ENCODE results near the gene MDFIC. TPM values are rescaled to one million over a fixed set of nuclear protein-coding genes. Genes with fewer than 3 reads are reported as not detected.

The MDFIC gene
- total and polyA plus RNA-seq, 2 experiments from 2014 or later: 3.0 to 5.2 TPM

DNA sequence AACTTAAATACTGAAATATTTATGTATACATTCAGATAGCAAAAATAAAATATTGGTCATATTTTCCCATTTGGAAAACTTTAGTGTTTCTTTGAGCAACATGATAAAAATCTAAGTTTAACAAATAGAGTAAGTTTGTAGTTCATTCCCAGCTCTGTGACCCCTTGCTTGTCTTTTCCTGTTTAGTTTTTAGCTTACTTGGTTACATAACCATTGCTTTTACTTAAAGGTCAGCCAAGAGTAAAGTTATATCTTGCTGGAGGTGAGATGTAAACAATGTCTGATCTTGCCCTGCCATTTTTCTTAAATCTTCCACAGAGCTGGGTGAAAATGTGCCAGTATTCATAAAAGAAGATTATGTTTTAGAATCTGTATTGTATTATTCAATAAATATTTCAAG, 46.7 kb upstream of the MDFIC start:
- DNase-seq (ENCODE audit: low spot score) (no peak), ATAC-seq (no peak)
- Histone ChIP-seq H3K79me2 (replicated peaks; ENCODE audit: insufficient read depth) (no peaks in the 10 kb centered on the region), H2AFZ (no peak overlapping the region), H3K4me3 (no peak overlapping the region), H3K36me3 (ENCODE audit: insufficient read depth) (no peaks in the 10 kb centered on the region), H3K9me2 (ENCODE audit: insufficient read depth) (no peaks in the 10 kb centered on the region), H3F3A (replicated peaks; ENCODE audit: low read depth) (no peaks in the 10 kb centered on the region), H4K20me1 (replicated peaks; ENCODE audit: insufficient read depth) (no peaks in the 10 kb centered on the region), H3K4me2 (no peak overlapping the region), H3K27ac (ENCODE audit: low read depth) (no peak overlapping the region), H3K4me1 (ENCODE audit: insufficient read depth) (no peaks in the 10 kb centered on the region), H3K27me3 (ENCODE audit: insufficient read depth) (no peaks in the 10 kb centered on the region)
- Mint-ChIP-seq H3K27me3 (ENCODE audit: insufficient read depth, low read depth, poor library complexity) (peaks cover 2% of the 10 kb centered on the region), H3K36me3 (ENCODE audit: low read depth) (peaks cover 3% of the 10 kb centered on the region; the same call in 1 of the 3 replicates), H3K4me3 (no peak overlapping the region), H3K27ac (no peak overlapping the region), H3K9me3 (peaks cover 13% of the 10 kb centered on the region; the same call in 2 of the 3 replicates), H3K4me1 (no peaks in the 10 kb centered on the region)
- no peak for TF ChIP-seq JUNB (IDR thresholded peaks at IDR 0.05; ENCODE audit: unreplicated experiment)
- TF ChIP-seq CREB1 (CRISPR knock-in tag; IDR thresholded peaks at IDR 0.05; ENCODE audit: low read depth): no peak
- TF ChIP-seq, protein P1, sequence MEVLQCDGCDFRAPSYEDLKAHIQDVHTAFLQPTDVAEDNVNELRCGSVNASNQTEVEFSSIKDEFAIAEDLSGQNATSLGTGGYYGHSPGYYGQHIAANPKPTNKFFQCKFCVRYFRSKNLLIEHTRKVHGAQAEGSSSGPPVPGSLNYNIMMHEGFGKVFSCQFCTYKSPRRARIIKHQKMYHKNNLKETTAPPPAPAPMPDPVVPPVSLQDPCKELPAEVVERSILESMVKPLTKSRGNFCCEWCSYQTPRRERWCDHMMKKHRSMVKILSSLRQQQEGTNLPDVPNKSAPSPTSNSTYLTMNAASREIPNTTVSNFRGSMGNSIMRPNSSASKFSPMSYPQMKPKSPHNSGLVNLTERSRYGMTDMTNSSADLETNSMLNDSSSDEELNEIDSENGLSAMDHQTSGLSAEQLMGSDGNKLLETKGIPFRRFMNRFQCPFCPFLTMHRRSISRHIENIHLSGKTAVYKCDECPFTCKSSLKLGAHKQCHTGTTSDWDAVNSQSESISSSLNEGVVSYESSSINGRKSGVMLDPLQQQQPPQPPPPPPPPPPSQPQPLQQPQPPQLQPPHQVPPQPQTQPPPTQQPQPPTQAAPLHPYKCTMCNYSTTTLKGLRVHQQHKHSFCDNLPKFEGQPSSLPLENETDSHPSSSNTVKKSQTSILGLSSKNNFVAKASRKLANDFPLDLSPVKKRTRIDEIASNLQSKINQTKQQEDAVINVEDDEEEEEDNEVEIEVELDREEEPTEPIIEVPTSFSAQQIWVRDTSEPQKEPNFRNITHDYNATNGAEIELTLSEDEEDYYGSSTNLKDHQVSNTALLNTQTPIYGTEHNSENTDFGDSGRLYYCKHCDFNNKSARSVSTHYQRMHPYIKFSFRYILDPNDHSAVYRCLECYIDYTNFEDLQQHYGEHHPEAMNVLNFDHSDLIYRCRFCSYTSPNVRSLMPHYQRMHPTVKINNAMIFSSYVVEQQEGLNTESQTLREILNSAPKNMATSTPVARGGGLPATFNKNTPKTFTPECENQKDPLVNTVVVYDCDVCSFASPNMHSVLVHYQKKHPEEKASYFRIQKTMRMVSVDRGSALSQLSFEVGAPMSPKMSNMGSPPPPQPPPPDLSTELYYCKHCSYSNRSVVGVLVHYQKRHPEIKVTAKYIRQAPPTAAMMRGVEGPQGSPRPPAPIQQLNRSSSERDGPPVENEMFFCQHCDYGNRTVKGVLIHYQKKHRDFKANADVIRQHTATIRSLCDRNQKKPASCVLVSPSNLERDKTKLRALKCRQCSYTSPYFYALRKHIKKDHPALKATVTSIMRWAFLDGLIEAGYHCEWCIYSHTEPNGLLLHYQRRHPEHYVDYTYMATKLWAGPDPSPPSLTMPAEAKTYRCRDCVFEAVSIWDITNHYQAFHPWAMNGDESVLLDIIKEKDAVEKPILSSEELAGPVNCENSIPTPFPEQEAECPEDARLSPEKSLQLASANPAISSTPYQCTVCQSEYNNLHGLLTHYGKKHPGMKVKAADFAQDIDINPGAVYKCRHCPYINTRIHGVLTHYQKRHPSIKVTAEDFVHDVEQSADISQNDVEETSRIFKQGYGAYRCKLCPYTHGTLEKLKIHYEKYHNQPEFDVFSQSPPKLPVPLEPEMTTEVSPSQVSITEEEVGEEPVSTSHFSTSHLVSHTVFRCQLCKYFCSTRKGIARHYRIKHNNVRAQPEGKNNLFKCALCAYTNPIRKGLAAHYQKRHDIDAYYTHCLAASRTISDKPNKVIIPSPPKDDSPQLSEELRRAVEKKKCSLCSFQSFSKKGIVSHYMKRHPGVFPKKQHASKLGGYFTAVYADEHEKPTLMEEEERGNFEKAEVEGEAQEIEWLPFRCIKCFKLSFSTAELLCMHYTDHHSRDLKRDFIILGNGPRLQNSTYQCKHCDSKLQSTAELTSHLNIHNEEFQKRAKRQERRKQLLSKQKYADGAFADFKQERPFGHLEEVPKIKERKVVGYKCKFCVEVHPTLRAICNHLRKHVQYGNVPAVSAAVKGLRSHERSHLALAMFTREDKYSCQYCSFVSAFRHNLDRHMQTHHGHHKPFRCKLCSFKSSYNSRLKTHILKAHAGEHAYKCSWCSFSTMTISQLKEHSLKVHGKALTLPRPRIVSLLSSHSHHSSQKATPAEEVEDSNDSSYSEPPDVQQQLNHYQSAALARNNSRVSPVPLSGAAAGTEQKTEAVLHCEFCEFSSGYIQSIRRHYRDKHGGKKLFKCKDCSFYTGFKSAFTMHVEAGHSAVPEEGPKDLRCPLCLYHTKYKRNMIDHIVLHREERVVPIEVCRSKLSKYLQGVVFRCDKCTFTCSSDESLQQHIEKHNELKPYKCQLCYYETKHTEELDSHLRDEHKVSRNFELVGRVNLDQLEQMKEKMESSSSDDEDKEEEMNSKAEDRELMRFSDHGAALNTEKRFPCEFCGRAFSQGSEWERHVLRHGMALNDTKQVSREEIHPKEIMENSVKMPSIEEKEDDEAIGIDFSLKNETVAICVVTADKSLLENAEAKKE (CRISPR knock-in tag; IDR thresholded peaks at IDR 0.05): no peak

DNA sequence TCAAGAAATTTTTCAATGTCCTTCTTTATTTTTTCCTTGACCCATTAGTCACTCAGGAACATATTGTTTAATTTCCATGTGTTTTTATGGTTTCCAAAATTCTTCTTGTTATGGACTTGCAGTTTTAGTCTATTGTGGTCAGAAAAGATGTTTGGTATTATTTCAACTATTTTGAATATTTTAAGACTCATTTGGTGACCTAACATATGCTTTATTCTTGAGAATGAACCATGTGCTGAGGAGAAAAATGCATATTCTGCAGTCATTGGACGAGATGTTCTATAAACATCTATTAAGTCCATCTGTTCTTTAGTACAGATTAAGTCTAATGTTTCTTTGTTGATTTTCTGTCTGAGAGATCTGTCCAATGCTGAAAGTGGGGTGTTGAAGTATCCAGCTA, 42.3 kb upstream of the MDFIC start:
- Mint-ChIP-seq H3K27me3 (ENCODE audit: insufficient read depth, low read depth, poor library complexity) (peaks cover 2% of the 10 kb centered on the region), H3K4me3 (no peak overlapping the region), H3K4me1 (no peaks in the 10 kb centered on the region), H3K36me3 (ENCODE audit: low read depth) (peaks cover 3% of the 10 kb centered on the region; the same call in 1 of the 3 replicates), H3K9me3 (peaks cover 13% of the 10 kb centered on the region; the same call in 2 of the 3 replicates), H3K27ac (no peak overlapping the region)
- no peaks in the 10 kb centered on the region for H3K4me1 ChIP-seq (ENCODE audit: insufficient read depth)
- H3F3A ChIP-seq (replicated peaks; ENCODE audit: low read depth): no peaks in the 10 kb centered on the region
- no peak overlapping the region for H3K27ac ChIP-seq (ENCODE audit: low read depth)
- H2AFZ ChIP-seq: no peak overlapping the region
- no peaks in the 10 kb centered on the region for H3K27me3 ChIP-seq (ENCODE audit: insufficient read depth)
- H3K79me2 ChIP-seq (replicated peaks; ENCODE audit: insufficient read depth): no peaks in the 10 kb centered on the region
- H3K9me2 ChIP-seq (ENCODE audit: insufficient read depth): no peaks in the 10 kb centered on the region
- no peak overlapping the region for H3K4me2 ChIP-seq
- ATAC-seq: no peak
- H4K20me1 ChIP-seq (replicated peaks; ENCODE audit: insufficient read depth): no peaks in the 10 kb centered on the region
- no peak for DNase-seq (ENCODE audit: low spot score)
- no peak overlapping the region for H3K4me3 ChIP-seq
- no peaks in the 10 kb centered on the region for H3K36me3 ChIP-seq (ENCODE audit: insufficient read depth)
- TF ChIP-seq, protein P2, sequence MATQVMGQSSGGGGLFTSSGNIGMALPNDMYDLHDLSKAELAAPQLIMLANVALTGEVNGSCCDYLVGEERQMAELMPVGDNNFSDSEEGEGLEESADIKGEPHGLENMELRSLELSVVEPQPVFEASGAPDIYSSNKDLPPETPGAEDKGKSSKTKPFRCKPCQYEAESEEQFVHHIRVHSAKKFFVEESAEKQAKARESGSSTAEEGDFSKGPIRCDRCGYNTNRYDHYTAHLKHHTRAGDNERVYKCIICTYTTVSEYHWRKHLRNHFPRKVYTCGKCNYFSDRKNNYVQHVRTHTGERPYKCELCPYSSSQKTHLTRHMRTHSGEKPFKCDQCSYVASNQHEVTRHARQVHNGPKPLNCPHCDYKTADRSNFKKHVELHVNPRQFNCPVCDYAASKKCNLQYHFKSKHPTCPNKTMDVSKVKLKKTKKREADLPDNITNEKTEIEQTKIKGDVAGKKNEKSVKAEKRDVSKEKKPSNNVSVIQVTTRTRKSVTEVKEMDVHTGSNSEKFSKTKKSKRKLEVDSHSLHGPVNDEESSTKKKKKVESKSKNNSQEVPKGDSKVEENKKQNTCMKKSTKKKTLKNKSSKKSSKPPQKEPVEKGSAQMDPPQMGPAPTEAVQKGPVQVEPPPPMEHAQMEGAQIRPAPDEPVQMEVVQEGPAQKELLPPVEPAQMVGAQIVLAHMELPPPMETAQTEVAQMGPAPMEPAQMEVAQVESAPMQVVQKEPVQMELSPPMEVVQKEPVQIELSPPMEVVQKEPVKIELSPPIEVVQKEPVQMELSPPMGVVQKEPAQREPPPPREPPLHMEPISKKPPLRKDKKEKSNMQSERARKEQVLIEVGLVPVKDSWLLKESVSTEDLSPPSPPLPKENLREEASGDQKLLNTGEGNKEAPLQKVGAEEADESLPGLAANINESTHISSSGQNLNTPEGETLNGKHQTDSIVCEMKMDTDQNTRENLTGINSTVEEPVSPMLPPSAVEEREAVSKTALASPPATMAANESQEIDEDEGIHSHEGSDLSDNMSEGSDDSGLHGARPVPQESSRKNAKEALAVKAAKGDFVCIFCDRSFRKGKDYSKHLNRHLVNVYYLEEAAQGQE (IDR thresholded peaks at IDR 0.05; ENCODE audit: unreplicated experiment): no peak
